Measurements from ENCODE around the gene COG5. TPM values are rescaled to one million over a fixed set of nuclear protein-coding genes. Genes with fewer than 3 reads are reported as not detected.

The COG5 gene
- total RNA-seq, 1 experiment from 2014 or later: 29.1 TPM

GRCh38 chr7:107505362-107505761, 58.4 kb downstream of the COG5 start:
- ChIA-PET POLR2A (no interaction called here), CTCF (no interaction called here)
- H3K27me3 ChIP-seq (ENCODE audit: control insufficient read depth, insufficient read depth, low read length): no peaks in the 10 kb centered on the region
- in situ Hi-C loops (cut with HindIII; ENCODE audit: low pct_unique_long_range_greater_than_20kb, low sequenced_read_pairs) (no loop called here), intact Hi-C loops (cut with micrococcal nuclease; ENCODE audit: unreplicated experiment) (no loop called here)
- DNase-seq (ENCODE audit: low read depth, low spot score) (no peak), ATAC-seq (no peak)
- no peak for TF ChIP-seq TCF7L2 (IDR thresholded peaks at IDR 0.05; ENCODE audit: low read depth, low read length)
- TF ChIP-seq SIN3A (IDR thresholded peaks at IDR 0.05; ENCODE audit: borderline replicate concordance, insufficient read depth, low read depth, low read length): no peak
- no peak for TF ChIP-seq REST (IDR thresholded peaks at IDR 0.05; ENCODE audit: insufficient read depth in 1 of 2, low read depth in 2 of 2, low read length in 1 of 2)
- no peak for TF ChIP-seq CTCF (IDR thresholded peaks at IDR 0.05)
- no peak for TF ChIP-seq POLR2AphosphoS5 (IDR thresholded peaks at IDR 0.05; ENCODE audit: low read depth, low read length)
- BruUV-seq (replicated peaks): no TSS peak
- H3K9me3 ChIP-seq (ENCODE audit: control insufficient read depth, insufficient read depth, low read depth, low read length): no peaks in the 10 kb centered on the region
- no peaks in the 10 kb centered on the region for H3K36me3 ChIP-seq (ENCODE audit: control insufficient read depth, insufficient read depth, low read length)
- no peak overlapping the region for H3K4me3 ChIP-seq (ENCODE audit: low read depth in 2 of 2, low read length in 2 of 2)
- no peak overlapping the region for H3K27ac ChIP-seq (ENCODE audit: low read length)
- H3K4me1 ChIP-seq (ENCODE audit: control insufficient read depth, insufficient read depth, low read length): no peaks in the 10 kb centered on the region

GRCh38 chr7:107503687-107504086, 60.0 kb downstream of the COG5 start:
- intact Hi-C loops (cut with micrococcal nuclease; ENCODE audit: unreplicated experiment): loop anchor here (5.0 kb wide), 1 partner anchor 41 kb away; no protein-coding TSS in a partner anchor
- no peaks in the 10 kb centered on the region for H3K27me3 ChIP-seq (ENCODE audit: control insufficient read depth, insufficient read depth, low read length)
- H3K36me3 ChIP-seq (ENCODE audit: control insufficient read depth, insufficient read depth, low read length): no peaks in the 10 kb centered on the region
- DNase-seq (ENCODE audit: low read depth, low spot score): no peak
- no peaks in the 10 kb centered on the region for H3K4me1 ChIP-seq (ENCODE audit: control insufficient read depth, insufficient read depth, low read length)
- ATAC-seq: no peak
- H3K27ac ChIP-seq (ENCODE audit: low read length): no peak overlapping the region
- ChIA-PET CTCF (no interaction called here), POLR2A (no interaction called here)
- no peaks in the 10 kb centered on the region for H3K9me3 ChIP-seq (ENCODE audit: control insufficient read depth, insufficient read depth, low read depth, low read length)
- in situ Hi-C loops (cut with HindIII; ENCODE audit: low pct_unique_long_range_greater_than_20kb, low sequenced_read_pairs): no loop called here
- H3K4me3 ChIP-seq (ENCODE audit: low read depth in 2 of 2, low read length in 2 of 2): no peak overlapping the region
- TF ChIP-seq SIN3A (IDR thresholded peaks at IDR 0.05; ENCODE audit: borderline replicate concordance, insufficient read depth, low read depth, low read length) (no peak), CTCF (IDR thresholded peaks at IDR 0.05) (no peak), POLR2AphosphoS5 (IDR thresholded peaks at IDR 0.05; ENCODE audit: low read depth, low read length) (no peak), REST (IDR thresholded peaks at IDR 0.05; ENCODE audit: insufficient read depth in 1 of 2, low read depth in 2 of 2, low read length in 1 of 2) (no peak), TCF7L2 (IDR thresholded peaks at IDR 0.05; ENCODE audit: low read depth, low read length) (no peak)
- BruUV-seq (replicated peaks): no TSS peak
